GM21825 (cell line): ENCODE data around the gene TCEAL3.
A peak's percentile ranks its signal among the peaks of the same experiment; 100 is the strongest.
"Not testable (repeated sequence)": the region's sequence is repeated elsewhere in the genome, so short reads cannot be mapped to it uniquely, and the experiment has no call there.

Experiments used
- ATAC-seq: cut with Tn5 transposase; IDR thresholded peaks from one replicate; pipeline ENCODE4 v1.9.1; 2021; ENCODE audit warnings: mild to moderate bottlenecking, moderate library complexity; ENCODE audit not compliant: unreplicated experiment

The TCEAL3 gene

GRCh38 chrX:103624111-103624510, 16.3 kb downstream of the TCEAL3 start:
- no peak for ATAC-seq

- ATAC-seq = no peak
Observed at GRCh38 chrX:103626855-103627254, 19.1 kb downstream of the TCEAL3 start.

DNA sequence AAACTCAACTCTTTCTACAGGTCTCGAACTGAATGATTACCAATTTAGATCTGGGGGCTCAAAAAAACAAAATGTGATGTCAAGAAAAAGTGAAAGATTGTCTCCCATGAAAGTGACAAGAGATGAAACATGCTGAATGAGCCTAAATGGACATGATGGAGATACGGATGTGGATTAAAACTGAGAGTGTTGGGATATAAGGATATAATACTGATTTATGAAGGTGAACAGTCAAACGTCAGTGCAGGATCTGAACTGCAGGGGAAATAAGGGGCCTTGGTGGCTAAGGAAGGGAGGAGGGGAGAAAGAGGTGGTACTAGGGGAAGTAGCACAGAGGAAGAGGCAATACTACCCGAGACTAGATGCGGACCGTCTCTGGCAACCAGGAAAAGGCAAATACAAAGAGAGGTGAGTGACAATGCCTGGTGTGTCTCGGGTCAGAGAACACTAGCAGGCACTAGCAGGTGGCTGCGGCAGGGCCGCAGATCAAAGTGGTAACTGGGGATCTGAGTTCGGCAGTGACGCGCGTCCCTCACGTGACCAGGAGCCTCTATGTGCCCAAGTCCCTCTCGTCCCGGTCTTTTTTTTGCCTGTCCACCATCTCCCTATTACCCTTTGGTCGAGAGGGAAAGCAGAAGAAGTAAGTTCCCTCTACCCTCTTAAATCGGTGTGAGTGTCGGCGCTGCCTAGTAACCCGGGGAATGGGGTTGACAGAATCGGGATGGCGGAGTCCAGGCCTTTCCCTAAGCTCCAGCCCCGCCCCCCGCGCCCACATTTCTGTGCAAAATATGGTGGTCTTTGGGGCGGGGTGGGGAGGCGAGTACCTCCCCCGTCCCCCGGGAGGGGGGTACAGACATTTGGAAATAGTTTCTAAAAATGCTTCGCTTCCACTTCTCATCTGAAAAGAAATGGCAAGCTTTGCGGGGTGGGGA, 20.9 kb downstream of the TCEAL3 start, which contains the start of gene TCEAL1:
TSS of gene TCEAL1 (plus strand) at position 590 of the 932 bp plus-strand sequence. CDS start 942 bp downstream, outside the sequence.
- peak; percentile 63 for ATAC-seq

- ATAC-seq = peak; percentile 32
Observed at GRCh38 chrX:103629318-103630170, 21.8 kb downstream of the TCEAL3 start.

DNA sequence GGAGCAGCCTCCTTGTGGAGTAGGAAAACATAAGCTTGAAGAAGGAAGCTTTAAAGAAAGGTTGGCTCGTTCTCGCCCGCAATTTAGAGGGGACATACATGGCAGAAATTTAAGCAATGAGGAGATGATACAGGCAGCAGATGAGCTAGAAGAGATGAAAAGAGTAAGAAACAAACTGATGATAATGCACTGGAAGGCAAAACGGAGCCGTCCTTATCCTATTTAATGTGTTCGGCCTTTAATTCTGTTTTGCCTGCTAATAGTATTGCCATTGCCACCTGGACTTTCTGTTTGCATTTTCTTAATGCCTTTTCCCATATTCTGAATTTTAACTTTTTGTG, 22.4 kb downstream of the TCEAL3 start:
- ATAC-seq = no peak

- ATAC-seq = no peak
Observed at GRCh38 chrX:103631145-103631544, 23.4 kb downstream of the TCEAL3 start.

- no peak for ATAC-seq
Observed at GRCh38 chrX:103635436-103635835, 27.7 kb downstream of the TCEAL3 start.

GRCh38 chrX:103637604-103638338, 30.0 kb downstream of the TCEAL3 start:
- no peak for ATAC-seq

GRCh38 chrX:103638479-103639346, 30.9 kb downstream of the TCEAL3 start:
- ATAC-seq = not testable (repeated sequence)

DNA sequence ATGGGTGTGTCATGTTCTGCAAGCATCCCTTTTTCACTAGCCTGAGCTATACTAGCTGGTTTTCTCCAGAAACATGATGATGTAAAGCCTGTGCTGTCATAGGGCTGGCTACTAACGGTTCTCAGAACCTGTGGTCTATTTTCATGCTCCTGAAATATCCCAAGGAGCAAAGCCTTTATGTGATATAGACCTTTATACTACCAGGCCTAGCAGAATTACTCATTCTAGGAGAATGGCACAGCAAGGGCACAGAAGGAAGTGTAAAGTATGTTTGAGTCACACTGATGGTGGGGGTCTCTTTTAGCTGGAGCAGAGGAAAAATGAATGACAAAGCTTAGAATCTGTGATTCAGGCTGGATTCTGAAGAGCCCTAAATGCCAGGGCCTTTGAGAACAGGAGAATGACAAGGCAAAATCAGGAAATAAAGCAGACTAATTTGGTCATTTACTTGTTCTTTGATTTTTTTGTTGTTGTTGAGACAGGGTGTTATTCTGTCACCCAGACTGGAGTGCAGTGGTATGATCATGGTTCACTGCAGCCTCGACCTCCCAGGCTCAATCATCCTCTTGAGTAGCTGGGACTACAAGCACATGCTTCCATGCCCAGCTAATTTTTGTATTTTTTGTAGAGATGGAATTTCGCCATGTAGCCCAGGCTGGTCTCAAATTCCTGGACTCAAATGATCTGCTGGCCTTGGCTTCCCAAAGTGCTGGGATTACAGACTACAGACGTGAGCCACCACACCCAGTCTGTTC, 32.8 kb downstream of the TCEAL3 start:
- no peak for ATAC-seq

GRCh38 chrX:103644125-103644524, 36.4 kb downstream of the TCEAL3 start:
- no peak for ATAC-seq

- ATAC-seq = no peak
Observed at GRCh38 chrX:103647630-103648029, 39.9 kb downstream of the TCEAL3 start.

- no peak for ATAC-seq
Observed at GRCh38 chrX:103651151-103651773, 43.5 kb downstream of the TCEAL3 start.

DNA sequence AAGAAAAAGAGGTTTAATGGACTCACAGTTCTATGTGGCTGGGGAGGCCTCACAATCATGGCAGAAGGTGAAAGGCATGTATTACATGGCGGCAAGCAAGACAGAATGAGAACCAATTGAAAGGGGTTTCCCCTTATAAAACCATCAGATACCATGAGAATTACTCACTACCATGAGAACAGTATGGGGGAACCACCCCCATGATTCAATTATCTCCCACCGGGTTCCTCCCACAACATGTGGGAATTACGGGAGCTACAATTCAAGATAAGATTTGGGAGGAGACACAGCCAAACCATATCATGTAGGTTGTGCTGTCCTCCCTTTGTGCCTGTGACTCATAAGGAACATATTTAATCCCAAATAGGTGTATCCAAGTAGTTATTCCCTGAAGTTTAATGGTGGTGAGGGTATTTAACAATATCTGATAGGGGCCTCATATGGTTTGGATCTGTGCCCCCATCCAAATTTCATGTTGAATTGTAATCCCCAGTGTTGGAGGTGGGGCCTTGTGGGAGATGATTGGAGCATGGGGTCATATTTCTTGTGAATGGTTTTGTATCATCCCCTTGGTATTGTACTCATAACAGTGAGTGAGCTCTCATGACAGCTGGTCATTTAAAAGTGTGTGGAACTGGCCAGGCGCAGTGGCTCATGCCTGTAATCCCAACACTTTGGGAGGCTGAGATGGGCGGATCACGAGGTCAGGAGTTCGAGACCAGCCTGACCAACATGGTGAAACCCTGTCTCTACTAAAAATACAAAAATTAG, 47.7 kb downstream of the TCEAL3 start:
- not testable (repeated sequence) for ATAC-seq

DNA sequence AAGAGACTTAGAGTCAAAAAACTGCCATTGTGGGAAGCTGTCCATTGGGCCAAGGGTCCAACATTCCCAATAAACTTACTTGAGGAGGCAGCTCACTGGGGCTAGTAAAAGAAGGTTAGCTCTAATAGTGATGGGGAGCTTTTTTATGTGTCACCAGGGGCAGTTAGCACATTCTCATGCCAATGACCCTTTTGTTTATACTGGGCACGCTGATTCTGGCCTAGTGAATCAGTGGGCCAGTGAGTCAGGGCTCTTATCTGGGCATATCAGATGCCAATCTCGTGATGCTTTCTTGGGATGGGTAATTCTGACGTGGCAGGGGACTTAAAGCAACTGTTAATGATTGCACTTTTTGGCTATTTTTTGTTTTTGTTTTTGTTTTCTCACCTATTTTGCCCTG, 48.9 kb downstream of the TCEAL3 start:
- no peak for ATAC-seq

- ATAC-seq = not testable (repeated sequence)
Observed at GRCh38 chrX:103657066-103657465, 49.3 kb downstream of the TCEAL3 start.

GRCh38 chrX:103658681-103659433, 51.1 kb downstream of the TCEAL3 start:
- ATAC-seq = no peak
